ENCODE measurements around the gene IMPDH2.

Gene IMPDH2

GRCh38 chr3:49028673-49029562, at the start of gene IMPDH2:
Gene IMPDH2 (minus strand): TSS chr3:49029398. CDS start chr3:49029350, 48 bp downstream.
- H3K27ac Mint-ChIP-seq, result peak within 1 kb of the TSS; percentile 96
- H3K27me3 Mint-ChIP-seq, result no peaks in the 10 kb centered on the region
- H3K36me3 Mint-ChIP-seq, result peaks cover 65% of the 10 kb centered on the region

GRCh38 chr3:49076646-49077045, 47.4 kb upstream of the IMPDH2 start:
- Mint-ChIP-seq H3K4me1 (peaks cover 11% of the 10 kb centered on the region), H3K9me3 (no peaks in the 10 kb centered on the region), H3K27ac (no peak overlapping the region), H3K4me3 (no peak overlapping the region), H3K27me3 (no peaks in the 10 kb centered on the region), H3K36me3 (peaks cover 32% of the 10 kb centered on the region)
- no peak for ATAC-seq

More at GRCh38 chr3:49028673-49029562, at the start of gene IMPDH2:
- Mint-ChIP-seq H3K4me1 (peaks cover 60% of the 10 kb centered on the region), H3K9me3 (no peaks in the 10 kb centered on the region), H3K4me3 (peak within 1 kb of the TSS; percentile 92)
- ATAC-seq, result peak; percentile 94

- Mint-ChIP-seq H3K27me3 (no peaks in the 10 kb centered on the region), H3K36me3 (peaks cover 37% of the 10 kb centered on the region), H3K27ac (no peak overlapping the region), H3K4me1 (peaks cover 11% of the 10 kb centered on the region), H3K9me3 (no peaks in the 10 kb centered on the region), H3K4me3 (no peak overlapping the region)
- ATAC-seq, result no peak
These were observed 46.9 kb upstream of the IMPDH2 start for GRCh38 chr3:49076116-49076515.

- Mint-ChIP-seq H3K27ac (no peak overlapping the region), H3K4me1 (no peaks in the 10 kb centered on the region), H3K4me3 (no peak overlapping the region), H3K36me3 (peaks cover 32% of the 10 kb centered on the region), H3K27me3 (no peaks in the 10 kb centered on the region), H3K9me3 (no peaks in the 10 kb centered on the region)
- ATAC-seq, result no peak
These were observed 28.8 kb upstream of the IMPDH2 start for GRCh38 chr3:49058011-49058410.

- ATAC-seq, result no peak
- H3K27ac Mint-ChIP-seq, result no peak overlapping the region
- H3K36me3 Mint-ChIP-seq, result peaks cover 38% of the 10 kb centered on the region
- H3K4me3 Mint-ChIP-seq, result no peak overlapping the region
- no peaks in the 10 kb centered on the region for H3K9me3 Mint-ChIP-seq
- H3K27me3 Mint-ChIP-seq, result no peaks in the 10 kb centered on the region
- peaks cover under 1% of the 10 kb centered on the region for H3K4me1 Mint-ChIP-seq
These were observed 28.1 kb upstream of the IMPDH2 start for GRCh38 chr3:49057268-49057667.

- H3K27ac Mint-ChIP-seq, result no peak overlapping the region
- H3K4me1 Mint-ChIP-seq, result peaks cover 11% of the 10 kb centered on the region
- H3K36me3 Mint-ChIP-seq, result peaks cover 52% of the 10 kb centered on the region
- H3K9me3 Mint-ChIP-seq, result no peaks in the 10 kb centered on the region
- H3K27me3 Mint-ChIP-seq, result no peaks in the 10 kb centered on the region
- ATAC-seq, result no peak
- H3K4me3 Mint-ChIP-seq, result no peak overlapping the region
These were observed 25.2 kb upstream of the IMPDH2 start for GRCh38 chr3:49054344-49054862.

- ATAC-seq, result no peak
- H3K27me3 Mint-ChIP-seq, result no peaks in the 10 kb centered on the region
- H3K4me3 Mint-ChIP-seq, result no peak overlapping the region
- no peak overlapping the region for H3K27ac Mint-ChIP-seq
- H3K4me1 Mint-ChIP-seq, result peaks cover 11% of the 10 kb centered on the region
- peaks cover 52% of the 10 kb centered on the region for H3K36me3 Mint-ChIP-seq
- no peaks in the 10 kb centered on the region for H3K9me3 Mint-ChIP-seq
These were observed 24.3 kb upstream of the IMPDH2 start for GRCh38 chr3:49053543-49053942.

GRCh38 chr3:49035281-49035680, 6.1 kb upstream of the IMPDH2 start:
- Mint-ChIP-seq H3K27me3 (no peaks in the 10 kb centered on the region), H3K9me3 (no peaks in the 10 kb centered on the region), H3K4me3 (no peak overlapping the region), H3K4me1 (no peaks in the 10 kb centered on the region), H3K36me3 (peaks cover 36% of the 10 kb centered on the region), H3K27ac (peak overlapping the region; percentile 32)
- no peak for ATAC-seq

GRCh38 chr3:49034650-49035049, 5.5 kb upstream of the IMPDH2 start:
- ATAC-seq, result no peak
- Mint-ChIP-seq H3K36me3 (peaks cover 36% of the 10 kb centered on the region), H3K4me1 (peaks cover 3% of the 10 kb centered on the region), H3K9me3 (no peaks in the 10 kb centered on the region), H3K4me3 (no peak overlapping the region), H3K27me3 (no peaks in the 10 kb centered on the region), H3K27ac (no peak overlapping the region)

GRCh38 chr3:49032646-49033304, 3.6 kb upstream of the IMPDH2 start:
- Mint-ChIP-seq H3K27me3 (no peaks in the 10 kb centered on the region), H3K4me1 (peaks cover 21% of the 10 kb centered on the region), H3K27ac (no peak overlapping the region), H3K4me3 (no peak overlapping the region), H3K9me3 (no peaks in the 10 kb centered on the region), H3K36me3 (peaks cover 45% of the 10 kb centered on the region)
- ATAC-seq, result no peak

GRCh38 chr3:49030321-49030720, 1.1 kb upstream of the IMPDH2 start:
- Mint-ChIP-seq H3K9me3 (no peaks in the 10 kb centered on the region), H3K36me3 (peaks cover 59% of the 10 kb centered on the region), H3K4me3 (no peak overlapping the region), H3K4me1 (peaks cover 46% of the 10 kb centered on the region), H3K27me3 (no peaks in the 10 kb centered on the region), H3K27ac (peak overlapping the region; percentile 47)
- ATAC-seq, result no peak

GRCh38 chr3:49029563-49029884, 326 bp upstream of the IMPDH2 start:
- peak overlapping the region; percentile 92 for H3K4me3 Mint-ChIP-seq
- H3K4me1 Mint-ChIP-seq, result peaks cover 54% of the 10 kb centered on the region
- no peaks in the 10 kb centered on the region for H3K9me3 Mint-ChIP-seq
- H3K36me3 Mint-ChIP-seq, result peaks cover 59% of the 10 kb centered on the region
- no peak for ATAC-seq
- peak overlapping the region; percentile 96 for H3K27ac Mint-ChIP-seq
- H3K27me3 Mint-ChIP-seq, result no peaks in the 10 kb centered on the region

- H3K27ac Mint-ChIP-seq, result peak overlapping the region; percentile 96
- peaks cover 71% of the 10 kb centered on the region for H3K36me3 Mint-ChIP-seq
- peak overlapping the region; percentile 92 for H3K4me3 Mint-ChIP-seq
- no peaks in the 10 kb centered on the region for H3K27me3 Mint-ChIP-seq
- H3K4me1 Mint-ChIP-seq, result peaks cover 66% of the 10 kb centered on the region
- ATAC-seq, result no peak
- H3K9me3 Mint-ChIP-seq, result no peaks in the 10 kb centered on the region
These were observed 913 bp downstream of the IMPDH2 start for GRCh38 chr3:49028298-49028672.

- no peak for ATAC-seq
- H3K36me3 Mint-ChIP-seq, result peaks cover 78% of the 10 kb centered on the region
- H3K9me3 Mint-ChIP-seq, result no peaks in the 10 kb centered on the region
- H3K4me1 Mint-ChIP-seq, result peaks cover 73% of the 10 kb centered on the region
- H3K4me3 Mint-ChIP-seq, result peak overlapping the region; percentile 92
- no peaks in the 10 kb centered on the region for H3K27me3 Mint-ChIP-seq
- peak overlapping the region; percentile 96 for H3K27ac Mint-ChIP-seq
These were observed 1.6 kb downstream of the IMPDH2 start for GRCh38 chr3:49027634-49028033.

- no peak for ATAC-seq
- H3K9me3 Mint-ChIP-seq, result no peaks in the 10 kb centered on the region
- peaks cover 77% of the 10 kb centered on the region for H3K4me1 Mint-ChIP-seq
- peak overlapping the region; percentile 13 for H3K4me3 Mint-ChIP-seq
- peaks cover 74% of the 10 kb centered on the region for H3K36me3 Mint-ChIP-seq
- H3K27me3 Mint-ChIP-seq, result no peaks in the 10 kb centered on the region
- H3K27ac Mint-ChIP-seq, result peak overlapping the region; percentile 96
These were observed 2.7 kb downstream of the IMPDH2 start for GRCh38 chr3:49026536-49026935.

Measured in stimulated activated memory B cell treated with anti-CD40 and anti-IgM and Interleukin-4, amounts not matched to agents 10 μg/mL and 1 μg/mL and 100 μg/mL, for 72 hours (primary cell).